ENCODE data around the gene ACSL6.

Gene ACSL6

GRCh38 chr5:132025403-132025971 is 14.0 kb upstream of the ACSL6 start:
- Histone ChIP-seq H3K4me1 (no peaks in the 10 kb centered on the region), H4K20me1 (no peaks in the 10 kb centered on the region), H3K36me3 (no peaks in the 10 kb centered on the region), H3K9me3 (no peaks in the 10 kb centered on the region), H3K27ac (no peak overlapping the region), H3K4me2 (no peak overlapping the region), H3K27me3 (no peaks in the 10 kb centered on the region), H3K9ac (no peak overlapping the region), H3K4me3 (no peak overlapping the region)
- TF ChIP-seq Cebpa-rat (IDR thresholded peaks at IDR 0.05), result no peak

DNA sequence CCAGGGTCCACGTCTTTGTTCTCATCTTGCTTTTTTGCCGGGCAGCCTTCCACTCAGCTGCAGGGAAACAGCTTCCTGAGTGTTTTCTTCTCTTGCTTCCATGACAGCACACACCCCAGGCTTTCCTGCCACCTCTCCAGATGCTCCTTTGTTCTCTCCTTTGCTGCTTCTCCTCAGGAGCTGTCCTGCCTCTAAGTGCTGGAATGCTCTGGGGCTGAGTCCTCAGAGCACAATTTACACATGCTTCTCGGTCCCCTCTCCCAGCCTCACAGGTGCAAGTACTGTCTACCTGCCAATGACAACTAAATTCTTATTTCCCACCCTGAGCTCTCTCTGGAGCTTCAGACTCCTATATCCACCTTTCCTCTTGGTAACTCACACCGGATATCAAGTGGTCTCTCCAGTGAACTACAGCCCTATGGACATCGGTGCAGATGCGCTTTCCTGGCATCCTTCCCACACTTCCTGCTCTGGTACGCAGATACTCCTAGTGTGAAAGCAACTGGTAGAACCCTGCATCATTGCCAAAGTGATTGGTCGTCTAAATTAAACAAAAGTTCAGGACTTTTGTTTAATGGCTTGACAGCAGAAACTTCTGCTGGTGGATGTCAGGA is 13.4 kb upstream of the ACSL6 start:
- Histone ChIP-seq H3K9ac (no peak overlapping the region), H3K36me3 (no peaks in the 10 kb centered on the region), H3K4me3 (no peak overlapping the region), H3K27ac (no peak overlapping the region), H4K20me1 (no peaks in the 10 kb centered on the region), H3K27me3 (no peaks in the 10 kb centered on the region), H3K9me3 (no peaks in the 10 kb centered on the region), H3K4me2 (no peak overlapping the region), H3K4me1 (no peaks in the 10 kb centered on the region)
- TF ChIP-seq Cebpa-rat (IDR thresholded peaks at IDR 0.05), result no peak

DNA sequence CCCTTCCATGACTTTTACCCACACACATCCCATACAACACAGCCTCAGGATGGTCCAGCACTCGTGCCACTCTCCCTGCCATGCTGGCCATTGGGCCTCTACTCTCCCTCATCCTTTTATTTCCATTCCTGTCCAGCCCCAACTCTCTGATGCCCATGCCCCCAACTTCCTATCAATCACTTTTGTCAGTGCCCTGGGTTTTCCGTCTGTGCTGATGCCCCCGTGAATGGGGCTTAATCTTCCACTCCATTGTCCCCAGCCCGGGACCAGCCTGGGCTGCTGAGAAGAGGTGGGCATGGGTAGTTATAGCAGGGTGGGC is 12.6 kb upstream of the ACSL6 start:
- H3K4me2 ChIP-seq, result no peak overlapping the region
- no peak for TF ChIP-seq Cebpa-rat (IDR thresholded peaks at IDR 0.05)

GRCh38 chr5:132023258-132024116 is 12.0 kb upstream of the ACSL6 start:
- TF ChIP-seq Cebpa-rat (IDR thresholded peaks at IDR 0.05), result no peak
- Histone ChIP-seq H3K27ac (no peak overlapping the region), H3K4me3 (no peak overlapping the region), H3K4me1 (no peaks in the 10 kb centered on the region), H3K9ac (no peak overlapping the region), H3K9me3 (no peaks in the 10 kb centered on the region), H3K4me2 (no peak overlapping the region), H4K20me1 (no peaks in the 10 kb centered on the region), H3K27me3 (no peaks in the 10 kb centered on the region), H3K36me3 (no peaks in the 10 kb centered on the region)

More for the DNA sequence above, 12.6 kb upstream of the ACSL6 start:
- H3K27me3 ChIP-seq, result no peaks in the 10 kb centered on the region
- H3K4me3 ChIP-seq, result no peak overlapping the region
- no peaks in the 10 kb centered on the region for H3K9me3 ChIP-seq
- no peaks in the 10 kb centered on the region for H4K20me1 ChIP-seq
- no peaks in the 10 kb centered on the region for H3K4me1 ChIP-seq
- no peaks in the 10 kb centered on the region for H3K36me3 ChIP-seq
- H3K9ac ChIP-seq, result no peak overlapping the region
- H3K27ac ChIP-seq, result no peak overlapping the region

DNA sequence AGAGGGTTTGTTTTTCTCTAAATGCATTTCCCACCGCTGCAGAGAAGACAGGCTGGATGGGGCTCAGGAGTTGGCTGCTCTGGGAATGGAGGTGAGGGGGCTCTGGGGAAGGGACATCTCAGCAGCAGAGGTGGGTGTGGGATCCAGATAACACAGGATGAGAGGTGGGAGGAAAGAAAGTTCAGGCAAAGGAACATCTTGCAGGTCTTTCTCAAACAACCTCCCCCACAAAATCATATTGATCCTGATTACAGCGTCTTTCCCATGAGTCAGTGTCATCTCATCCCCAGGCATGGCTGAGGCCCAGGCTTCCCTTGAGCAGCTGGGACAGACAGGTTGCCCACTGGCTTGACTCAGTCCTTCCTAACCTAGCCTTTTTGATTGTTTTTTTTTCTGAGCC is 11.3 kb upstream of the ACSL6 start:
- Histone ChIP-seq H3K9ac (no peak overlapping the region), H3K36me3 (no peaks in the 10 kb centered on the region), H3K27ac (no peak overlapping the region), H3K27me3 (no peaks in the 10 kb centered on the region), H3K4me1 (0 out of 2 replicates have a peak, but pooled peaks cover 3% of the 10 kb centered on the region), H3K9me3 (no peaks in the 10 kb centered on the region), H4K20me1 (no peaks in the 10 kb centered on the region), H3K4me3 (no peak overlapping the region), H3K4me2 (no peak overlapping the region)
- TF ChIP-seq Cebpa-rat (IDR thresholded peaks at IDR 0.05), result no peak

DNA sequence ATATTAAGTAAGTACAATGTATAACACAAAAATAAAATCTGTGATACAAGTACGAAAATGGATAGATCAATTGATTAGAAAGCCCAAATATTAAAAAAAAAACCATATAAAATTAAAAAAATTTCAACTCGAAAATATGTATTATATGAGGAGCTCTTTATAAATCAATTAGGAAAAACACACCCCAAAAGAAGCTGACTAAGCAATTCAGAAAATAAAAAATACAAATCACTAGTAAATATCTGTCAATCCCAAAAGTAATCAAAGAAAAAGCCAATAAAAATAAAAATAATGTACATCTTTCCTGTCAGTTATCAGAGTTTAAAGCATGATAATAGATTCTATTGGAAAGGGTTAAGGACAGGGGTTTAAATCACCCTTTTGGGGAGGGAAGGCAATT is 10.2 kb upstream of the ACSL6 start:
- H3K9ac ChIP-seq, result no peak overlapping the region
- no peak for TF ChIP-seq Cebpa-rat (IDR thresholded peaks at IDR 0.05)
- H4K20me1 ChIP-seq, result no peaks in the 10 kb centered on the region
- H3K4me3 ChIP-seq, result no peak overlapping the region
- 0 out of 2 replicates have a peak, but pooled peaks cover 4% of the 10 kb centered on the region for H3K4me1 ChIP-seq
- no peaks in the 10 kb centered on the region for H3K9me3 ChIP-seq
- no peak overlapping the region for H3K27ac ChIP-seq
- no peaks in the 10 kb centered on the region for H3K27me3 ChIP-seq
- no peak overlapping the region for H3K4me2 ChIP-seq
- H3K36me3 ChIP-seq, result no peaks in the 10 kb centered on the region

GRCh38 chr5:132020568-132021339 is 9.3 kb upstream of the ACSL6 start:
- no peak for TF ChIP-seq Cebpa-rat (IDR thresholded peaks at IDR 0.05)
- Histone ChIP-seq H3K4me1 (0 out of 2 replicates have a peak, but pooled peaks cover 4% of the 10 kb centered on the region), H3K4me2 (no peak overlapping the region), H3K27me3 (no peaks in the 10 kb centered on the region), H3K9me3 (no peaks in the 10 kb centered on the region), H4K20me1 (no peaks in the 10 kb centered on the region), H3K9ac (no peak overlapping the region), H3K36me3 (no peaks in the 10 kb centered on the region), H3K4me3 (no peak overlapping the region), H3K27ac (no peak overlapping the region)

- H3K9me3 ChIP-seq, result no peaks in the 10 kb centered on the region
- no peak overlapping the region for H3K9ac ChIP-seq
- no peaks in the 10 kb centered on the region for H4K20me1 ChIP-seq
- no peaks in the 10 kb centered on the region for H3K36me3 ChIP-seq
- H3K4me2 ChIP-seq, result no peak overlapping the region
- H3K4me3 ChIP-seq, result no peak overlapping the region
- TF ChIP-seq Cebpa-rat (IDR thresholded peaks at IDR 0.05), result no peak
- 0 out of 2 replicates have a peak, but pooled peaks cover 4% of the 10 kb centered on the region for H3K4me1 ChIP-seq
- no peak overlapping the region for H3K27ac ChIP-seq
- H3K27me3 ChIP-seq, result no peaks in the 10 kb centered on the region
Observed at GRCh38 chr5:132019857-132020555, 8.5 kb upstream of the ACSL6 start.

DNA sequence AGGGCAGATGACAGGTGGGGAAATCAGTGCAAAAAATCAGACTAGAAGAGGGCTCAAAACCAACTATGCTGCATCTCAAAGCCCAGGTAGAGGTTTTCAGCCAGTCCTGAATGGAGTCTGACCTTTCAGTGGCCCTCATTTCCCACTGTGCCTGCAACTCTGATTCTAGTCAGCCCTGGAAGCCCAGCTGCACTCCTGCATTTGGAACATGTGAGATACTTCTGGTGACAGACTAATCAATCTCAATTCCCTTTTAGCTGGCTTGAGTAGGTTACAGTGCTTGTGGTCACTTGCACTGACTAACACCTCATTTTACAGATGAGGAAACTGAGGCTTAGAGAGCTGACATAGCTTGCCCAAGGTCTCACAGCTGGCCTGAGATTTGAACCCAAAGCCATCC is 7.9 kb upstream of the ACSL6 start:
- Histone ChIP-seq H3K4me3 (no peak overlapping the region), H4K20me1 (no peaks in the 10 kb centered on the region), H3K36me3 (no peaks in the 10 kb centered on the region), H3K9ac (no peak overlapping the region), H3K9me3 (no peaks in the 10 kb centered on the region), H3K4me1 (0 out of 2 replicates have a peak, but pooled peaks cover 4% of the 10 kb centered on the region), H3K27me3 (no peaks in the 10 kb centered on the region), H3K27ac (no peak overlapping the region), H3K4me2 (no peak overlapping the region)
- TF ChIP-seq Cebpa-rat (IDR thresholded peaks at IDR 0.05), result no peak

Measured in BLaER1 (cell line).